HL-60 (cell line): ENCODE measurements around the gene C6orf47.

Experiments used
- POLR2AphosphoS5 ChIP-seq: IDR thresholded peaks from 2 replicates; pipeline ENCODE4 v1.6.1; 2012; ENCODE audit warnings: low read depth
- TF ChIP-seq, protein P1 (sequence below): IDR thresholded peaks from one replicate; pipeline ENCODE4 v1.5.1; 2011; ENCODE audit warnings: low read length, control low read depth, inconsistent platforms; ENCODE audit not compliant: insufficient read depth

DNA sequence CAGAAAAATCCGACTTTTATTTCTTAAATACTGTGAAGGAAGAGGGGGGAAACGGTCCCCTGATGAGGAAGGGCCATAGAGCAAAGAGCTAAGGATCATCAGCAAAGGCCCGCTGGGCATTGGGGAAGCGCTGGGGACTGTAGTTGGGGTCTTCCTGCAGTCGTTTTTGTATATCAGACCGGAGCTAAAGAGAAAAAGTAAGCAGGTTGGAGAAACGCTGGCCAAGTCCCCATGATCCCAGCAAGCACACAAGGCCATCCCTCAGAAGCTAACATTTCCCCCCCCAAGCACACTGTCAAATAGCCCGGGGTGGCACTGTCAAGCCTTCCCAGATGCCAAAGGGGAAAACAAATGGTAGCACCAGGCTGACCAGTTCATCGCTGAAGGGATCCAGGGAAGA is 21.5 kb downstream of the C6orf47 start:
- TF ChIP-seq, protein P1, sequence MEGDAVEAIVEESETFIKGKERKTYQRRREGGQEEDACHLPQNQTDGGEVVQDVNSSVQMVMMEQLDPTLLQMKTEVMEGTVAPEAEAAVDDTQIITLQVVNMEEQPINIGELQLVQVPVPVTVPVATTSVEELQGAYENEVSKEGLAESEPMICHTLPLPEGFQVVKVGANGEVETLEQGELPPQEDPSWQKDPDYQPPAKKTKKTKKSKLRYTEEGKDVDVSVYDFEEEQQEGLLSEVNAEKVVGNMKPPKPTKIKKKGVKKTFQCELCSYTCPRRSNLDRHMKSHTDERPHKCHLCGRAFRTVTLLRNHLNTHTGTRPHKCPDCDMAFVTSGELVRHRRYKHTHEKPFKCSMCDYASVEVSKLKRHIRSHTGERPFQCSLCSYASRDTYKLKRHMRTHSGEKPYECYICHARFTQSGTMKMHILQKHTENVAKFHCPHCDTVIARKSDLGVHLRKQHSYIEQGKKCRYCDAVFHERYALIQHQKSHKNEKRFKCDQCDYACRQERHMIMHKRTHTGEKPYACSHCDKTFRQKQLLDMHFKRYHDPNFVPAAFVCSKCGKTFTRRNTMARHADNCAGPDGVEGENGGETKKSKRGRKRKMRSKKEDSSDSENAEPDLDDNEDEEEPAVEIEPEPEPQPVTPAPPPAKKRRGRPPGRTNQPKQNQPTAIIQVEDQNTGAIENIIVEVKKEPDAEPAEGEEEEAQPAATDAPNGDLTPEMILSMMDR = no peak
- no peak for TF ChIP-seq POLR2AphosphoS5
